AG08396 (cell line): Measurements from ENCODE around the gene TMEM95.

Source experiments
- DNase-seq: peaks from one replicate; pipeline ENCODE4 v3.0.0; 2012; ENCODE audit warnings: low spot score, mixed read lengths

The TMEM95 gene

GRCh38 chr17:7355053-7355452, at the start of gene TMEM95:
TMEM95 (plus strand) TSS chr17:7355156; CDS start chr17:7355205, 49 bp downstream.
- no peak for DNase-seq

- peak; percentile 100 for DNase-seq
Measured at GRCh38 chr17:7306911-7307685, 47.9 kb upstream of the TMEM95 start, which contains the start of gene EIF5A. EIF5A (plus strand) TSS chr17:7307628; CDS start chr17:7309636, 2,008 bp downstream.

GRCh38 chr17:7307686-7308624, 47.0 kb upstream of the TMEM95 start:
- DNase-seq = peak; percentile 68

GRCh38 chr17:7308625-7309433, 46.1 kb upstream of the TMEM95 start:
- DNase-seq = peak; percentile 86

GRCh38 chr17:7309628-7310027, 45.3 kb upstream of the TMEM95 start:
- no peak for DNase-seq

GRCh38 chr17:7311110-7311705, 43.7 kb upstream of the TMEM95 start:
- no peak for DNase-seq

- no peak for DNase-seq
Measured at GRCh38 chr17:7312432-7313087, 42.4 kb upstream of the TMEM95 start.

GRCh38 chr17:7313088-7313889, 41.7 kb upstream of the TMEM95 start:
- DNase-seq = no peak

- peak; percentile 61 for DNase-seq
Measured at GRCh38 chr17:7313890-7314718, 40.9 kb upstream of the TMEM95 start.

- DNase-seq = peak; percentile 93
Measured at GRCh38 chr17:7314719-7315569, 40.0 kb upstream of the TMEM95 start, which contains the start of gene GPS2. GPS2 (minus strand) TSS chr17:7315360; CDS start chr17:7315052, 308 bp downstream.

- no peak for DNase-seq
Measured at GRCh38 chr17:7315570-7316235, 39.3 kb upstream of the TMEM95 start.

- no peak for DNase-seq
Measured at GRCh38 chr17:7317161-7317803, 37.7 kb upstream of the TMEM95 start.

- DNase-seq = no peak
Measured at GRCh38 chr17:7318121-7318860, 36.7 kb upstream of the TMEM95 start.

GRCh38 chr17:7321466-7321865, 33.5 kb upstream of the TMEM95 start:
- no peak for DNase-seq

- no peak for DNase-seq
Measured at GRCh38 chr17:7322520-7323194, 32.3 kb upstream of the TMEM95 start.
